PC-9 (cell line): ENCODE data around the gene PAX8. TPM values are rescaled to one million over a fixed set of nuclear protein-coding genes. Genes with fewer than 3 reads are reported as not detected.
A peak's percentile ranks its signal among the peaks of the same experiment; 100 is the strongest.
"Not testable (repeated sequence)": the region's sequence is repeated elsewhere in the genome, so short reads cannot be mapped to it uniquely, and the experiment has no call there.

Experiments used
- BruUV-seq: library from RNA; stranded (reverse); fragments of 400-500 nt; replicated peaks from 2 replicates; lab custom pipeline; 2021; lab: Mats Ljungman, UMichigan
- CTCF ChIA-PET: fragments of 300-600 bp; sonication (Branson Sonifier 250); formaldehyde crosslinking; loops from one replicate; lab custom pipeline; 2022; ENCODE audit warnings: antibody characterized with exemption; lab: Charles Lee
- POLR2A ChIA-PET: fragments of 300-600 bp; sonication (Branson Sonifier 250); formaldehyde crosslinking; loops from one replicate; lab custom pipeline; 2022; ENCODE audit warnings: antibody characterized with exemption; ENCODE audit not compliant: unreplicated experiment; lab: Charles Lee
- DNase-seq, 2 experiments: peaks; one replicate each; pipeline versions ENCODE4 v3.0.0 to v3.0.0-alpha.2; 2015 to 2022; ENCODE audit warnings: mixed read lengths in 1 of 2
- H2AFZ ChIP-seq: fragments of 200-600 bp; sonication (generic); 2 replicates; pipeline ENCODE4 v1.8.1; 2017; ENCODE audit warnings: antibody characterized with exemption
- H3F3A ChIP-seq: fragments of 200-600 bp; sonication (generic); 2 replicates; pipeline ENCODE4 v1.8.1; 2017; ENCODE audit warnings: antibody characterized with exemption, mild to moderate bottlenecking, low read depth; ENCODE audit not compliant: insufficient read depth
- H3K27ac ChIP-seq: fragments of 200-600 bp; sonication (generic); 2 replicates; pipeline ENCODE4 v1.6.1; 2016; ENCODE audit warnings: mixed run types
- H3K27me3 ChIP-seq: fragments of 200-600 bp; sonication (generic); 2 replicates; pipeline ENCODE4 v1.6.1; 2016; ENCODE audit warnings: low read depth, mixed run types; ENCODE audit not compliant: insufficient read depth
- H3K36me3 ChIP-seq: fragments of 200-600 bp; sonication (generic); 2 replicates; pipeline ENCODE4 v1.6.1; 2016; ENCODE audit warnings: low read depth, mixed run types
- H3K4me1 ChIP-seq: fragments of 200-600 bp; sonication (generic); replicated peaks from 2 replicates; pipeline ENCODE4 v1.6.1; 2016; ENCODE audit warnings: mixed run types; ENCODE audit not compliant: insufficient read depth
- H3K4me2 ChIP-seq: fragments of 200-600 bp; sonication (generic); 2 replicates; pipeline ENCODE4 v1.6.1; 2017; ENCODE audit warnings: mixed run types
- H3K4me3 ChIP-seq: fragments of 200-600 bp; sonication (generic); 2 replicates; pipeline ENCODE4 v1.6.1; 2016; ENCODE audit warnings: mixed run types
- H3K79me2 ChIP-seq: fragments of 200-600 bp; sonication (generic); 2 replicates; pipeline ENCODE4 v1.6.1; 2017; ENCODE audit warnings: low read depth, mixed run types
- H3K9me2 ChIP-seq: fragments of 200-600 bp; sonication (generic); 2 replicates; pipeline ENCODE4 v1.8.1; 2017; ENCODE audit warnings: mild to moderate bottlenecking; ENCODE audit not compliant: insufficient read depth
- H3K9me3 ChIP-seq: fragments of 200-600 bp; sonication (generic); 2 replicates; pipeline ENCODE4 v1.8.1; 2016; ENCODE audit warnings: low read depth; ENCODE audit not compliant: insufficient read depth
- H4K20me1 ChIP-seq: fragments of 200-600 bp; sonication (generic); 2 replicates; pipeline ENCODE4 v1.8.1; 2017; ENCODE audit not compliant: insufficient read depth
- EZH2 ChIP-seq: fragments of 200-600 bp; sonication (generic); IDR thresholded peaks from 2 replicates; pipeline ENCODE4 v1.8.0; 2017; ENCODE audit warnings: antibody characterized with exemption, low read depth
- intact Hi-C: fragments of 100-400 bp; cut with micrococcal nuclease; formaldehyde crosslinking; loops from one replicate; pipeline ENCODE4 v1.10.0; 2022; ENCODE audit not compliant: unreplicated experiment
- total RNA-seq: library from RNA; stranded (reverse); gene quantifications from 2 replicates; pipeline ENCODE4 v1.2.3, GENCODE V29; 2021
- TF ChIP-seq, protein P1 (sequence below): fragments of 200-600 bp; sonication (generic); conservative IDR thresholded peaks from 2 replicates; pipeline ENCODE4 v1.6.1; 2017; ENCODE audit warnings: mixed run types, antibody characterized with exemption, mild to moderate bottlenecking, moderate library complexity

Gene PAX8
- total RNA-seq, 1 experiment from 2014 or later: 5.8 TPM

DNA sequence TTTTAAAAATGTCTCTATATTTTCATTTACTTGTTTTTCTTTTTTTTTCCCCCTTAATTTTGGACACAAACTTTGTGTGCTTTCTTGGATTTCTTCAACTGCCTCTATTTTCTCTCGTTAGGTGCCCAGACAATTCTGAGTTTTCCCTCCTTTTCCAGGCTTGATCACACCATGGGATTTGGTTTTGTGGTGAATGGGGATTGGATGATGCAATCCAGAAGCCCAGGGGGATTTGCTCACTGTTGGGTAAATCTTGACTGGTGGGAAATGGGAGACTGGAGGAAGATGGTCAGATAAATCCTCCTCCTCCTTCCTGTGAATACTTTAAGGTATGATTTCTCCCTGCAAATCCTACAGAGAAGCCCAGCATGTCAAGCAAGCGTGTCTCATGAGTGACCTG is 19.5 kb upstream of the PAX8 start:
- intact Hi-C loops: no loop called here
- no peak overlapping the region for H3K4me2 ChIP-seq
- no peaks in the 10 kb centered on the region for H3F3A ChIP-seq
- no peak overlapping the region for H2AFZ ChIP-seq
- TF ChIP-seq EZH2: no peak
- TF ChIP-seq, protein P1, sequence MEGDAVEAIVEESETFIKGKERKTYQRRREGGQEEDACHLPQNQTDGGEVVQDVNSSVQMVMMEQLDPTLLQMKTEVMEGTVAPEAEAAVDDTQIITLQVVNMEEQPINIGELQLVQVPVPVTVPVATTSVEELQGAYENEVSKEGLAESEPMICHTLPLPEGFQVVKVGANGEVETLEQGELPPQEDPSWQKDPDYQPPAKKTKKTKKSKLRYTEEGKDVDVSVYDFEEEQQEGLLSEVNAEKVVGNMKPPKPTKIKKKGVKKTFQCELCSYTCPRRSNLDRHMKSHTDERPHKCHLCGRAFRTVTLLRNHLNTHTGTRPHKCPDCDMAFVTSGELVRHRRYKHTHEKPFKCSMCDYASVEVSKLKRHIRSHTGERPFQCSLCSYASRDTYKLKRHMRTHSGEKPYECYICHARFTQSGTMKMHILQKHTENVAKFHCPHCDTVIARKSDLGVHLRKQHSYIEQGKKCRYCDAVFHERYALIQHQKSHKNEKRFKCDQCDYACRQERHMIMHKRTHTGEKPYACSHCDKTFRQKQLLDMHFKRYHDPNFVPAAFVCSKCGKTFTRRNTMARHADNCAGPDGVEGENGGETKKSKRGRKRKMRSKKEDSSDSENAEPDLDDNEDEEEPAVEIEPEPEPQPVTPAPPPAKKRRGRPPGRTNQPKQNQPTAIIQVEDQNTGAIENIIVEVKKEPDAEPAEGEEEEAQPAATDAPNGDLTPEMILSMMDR: no peak
- CTCF ChIA-PET: no interaction called here
- no TSS peak for BruUV-seq
- H3K4me1 ChIP-seq: 0 out of 2 replicates have a peak, but pooled peaks cover 7% of the 10 kb centered on the region
- DNase-seq: no peak
- H3K27me3 ChIP-seq: no peaks in the 10 kb centered on the region
- H4K20me1 ChIP-seq: no peaks in the 10 kb centered on the region
- no peak overlapping the region for H3K27ac ChIP-seq
- no peak overlapping the region for H3K4me3 ChIP-seq
- H3K36me3 ChIP-seq: no peaks in the 10 kb centered on the region
- H3K9me2 ChIP-seq: no peaks in the 10 kb centered on the region
- POLR2A ChIA-PET: interaction anchor here (0.7 kb wide), 1 partner anchor 93 kb away, joined by 3 read pairs; no protein-coding TSS in a partner anchor
- H3K79me2 ChIP-seq: no peaks in the 10 kb centered on the region
- no peaks in the 10 kb centered on the region for H3K9me3 ChIP-seq

DNA sequence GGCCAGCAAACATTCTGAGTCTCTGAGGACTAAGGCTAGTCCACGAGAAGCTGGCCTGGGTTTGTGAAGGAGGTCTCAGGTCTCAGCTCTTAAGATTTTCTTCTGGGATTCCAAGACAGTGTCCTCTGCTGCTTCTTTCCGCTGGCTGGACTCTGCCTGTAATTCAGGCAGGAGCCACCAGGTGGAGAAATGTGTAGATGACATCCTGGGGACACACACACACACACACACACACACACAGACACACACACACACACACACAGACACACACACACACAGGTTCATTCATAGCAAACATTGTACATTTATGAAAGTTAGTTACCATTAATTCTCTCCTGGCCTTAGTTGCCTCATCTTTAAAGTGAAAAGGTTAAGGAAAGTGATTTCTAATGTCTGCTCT is 18.9 kb upstream of the PAX8 start:
- H3F3A ChIP-seq, CTCF ChIA-PET, H3K36me3 ChIP-seq, H3K9me3 ChIP-seq, H3K27ac ChIP-seq, H3K79me2 ChIP-seq, H3K4me1 ChIP-seq, DNase-seq, intact Hi-C loops, H3K27me3 ChIP-seq, BruUV-seq, H3K4me2 ChIP-seq, H3K4me3 ChIP-seq, H3K9me2 ChIP-seq, H4K20me1 ChIP-seq, H2AFZ ChIP-seq: not testable (repeated sequence)
- TF ChIP-seq, protein P1: peak; percentile 44
- POLR2A ChIA-PET: interaction anchor here (0.7 kb wide), 1 partner anchor 93 kb away, joined by 3 read pairs; no protein-coding TSS in a partner anchor

DNA sequence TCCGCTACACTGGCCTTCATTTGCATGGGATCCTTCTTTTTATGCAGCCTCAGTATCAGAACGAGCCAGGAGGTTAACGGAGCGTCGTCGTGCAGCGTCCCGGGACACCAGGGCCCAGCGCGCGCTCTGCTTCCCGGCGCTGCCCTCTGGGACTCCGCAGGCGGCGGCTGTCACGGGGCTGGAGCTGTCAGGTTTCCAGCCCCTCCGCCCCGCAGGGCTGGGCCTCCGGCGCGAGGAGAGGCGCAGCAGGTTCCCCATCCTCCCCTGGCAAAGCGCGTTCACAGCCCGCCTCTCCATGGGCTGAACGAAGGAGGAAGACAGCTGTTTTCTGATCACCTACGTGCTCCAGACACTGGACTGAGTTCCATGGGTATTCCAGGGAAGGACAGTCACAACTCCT is 12.5 kb upstream of the PAX8 start:
- no peak overlapping the region for H3K27ac ChIP-seq
- DNase-seq: no peak
- CTCF ChIA-PET: no interaction called here
- POLR2A ChIA-PET: no interaction called here
- H3K9me2 ChIP-seq: no peaks in the 10 kb centered on the region
- intact Hi-C loops: no loop called here
- no peaks in the 10 kb centered on the region for H4K20me1 ChIP-seq
- no peaks in the 10 kb centered on the region for H3K36me3 ChIP-seq
- no peaks in the 10 kb centered on the region for H3K79me2 ChIP-seq
- no peak overlapping the region for H2AFZ ChIP-seq
- H3F3A ChIP-seq: peaks cover 8% of the 10 kb centered on the region
- BruUV-seq: no TSS peak
- H3K9me3 ChIP-seq: no peaks in the 10 kb centered on the region
- no peak overlapping the region for H3K4me2 ChIP-seq
- no peak overlapping the region for H3K4me3 ChIP-seq
- H3K27me3 ChIP-seq: no peaks in the 10 kb centered on the region
- H3K4me1 ChIP-seq: peaks cover 42% of the 10 kb centered on the region
- TF ChIP-seq, protein P1: no peak
- TF ChIP-seq EZH2: no peak

DNA sequence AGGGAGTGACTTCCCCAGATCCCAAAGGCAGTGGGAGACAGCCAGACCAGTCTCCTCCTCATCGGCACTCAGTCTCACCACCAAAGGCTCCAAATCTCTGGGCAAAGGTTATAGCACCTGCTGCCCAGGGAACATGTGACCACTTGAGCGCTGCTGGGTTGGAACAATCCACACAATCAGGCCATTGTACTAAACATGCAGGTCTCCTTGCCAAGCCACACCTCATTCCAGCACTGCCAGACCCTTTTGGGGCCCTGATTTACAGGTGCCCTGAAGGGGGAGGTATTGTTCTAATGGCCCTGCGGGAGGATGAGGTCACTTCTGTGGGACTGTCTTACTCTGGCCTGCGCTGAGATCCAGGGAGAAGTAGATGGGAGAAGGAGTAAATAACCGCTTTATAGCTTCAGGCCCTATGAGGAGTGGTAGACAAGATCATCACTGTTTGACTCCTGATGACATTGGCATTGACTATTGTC is 10.0 kb upstream of the PAX8 start:
- DNase-seq: peak; percentile 80 to 94
- POLR2A ChIA-PET, H4K20me1 ChIP-seq, BruUV-seq, H3K4me3 ChIP-seq, H3K9me2 ChIP-seq, H2AFZ ChIP-seq, H3K79me2 ChIP-seq, H3K27me3 ChIP-seq, H3K36me3 ChIP-seq, H3K9me3 ChIP-seq: not testable (repeated sequence)
- intact Hi-C loops: loop anchor here (5.0 kb wide), 1 partner anchor 646 kb away; no protein-coding TSS in a partner anchor
- H3K4me2 ChIP-seq: peak overlapping the region; percentile 25
- peaks cover 59% of the 10 kb centered on the region for H3K4me1 ChIP-seq
- peaks cover 25% of the 10 kb centered on the region for H3F3A ChIP-seq
- H3K27ac ChIP-seq: peak overlapping the region; percentile 83
- CTCF ChIA-PET: interaction anchor here (0.6 kb wide), 1 partner anchor 44 kb away, joined by 6 read pairs; no protein-coding TSS in a partner anchor

DNA sequence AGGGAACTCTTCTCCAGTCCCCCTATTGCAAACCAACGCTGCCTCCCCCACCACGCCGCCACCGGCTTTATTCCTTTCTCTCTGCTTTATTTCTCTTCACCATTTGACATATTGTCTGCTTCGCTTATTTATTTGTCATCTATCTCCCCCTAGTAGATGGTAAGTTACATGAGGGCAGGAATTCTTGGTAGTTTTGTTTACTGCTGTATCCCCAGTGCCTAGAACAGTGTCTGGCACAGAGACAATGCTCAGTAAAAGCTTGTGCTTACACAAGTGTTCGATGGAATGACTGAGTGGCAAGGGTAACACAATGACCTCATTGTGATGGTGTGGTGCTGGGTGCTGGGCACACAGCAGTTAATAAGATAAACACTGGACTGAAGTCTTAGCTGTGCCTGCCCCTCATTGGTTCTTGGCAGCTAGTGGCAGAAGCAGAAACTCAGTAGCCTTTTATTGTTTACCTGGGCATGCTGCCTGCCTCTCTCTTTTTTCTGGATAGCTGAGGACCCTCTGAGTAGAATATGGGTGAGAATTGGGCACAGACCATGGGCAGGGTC is 9.5 kb upstream of the PAX8 start:
- H3K9me3 ChIP-seq, CTCF ChIA-PET, H2AFZ ChIP-seq, H3K4me3 ChIP-seq, H3K27me3 ChIP-seq, H3K79me2 ChIP-seq, H3K9me2 ChIP-seq, H4K20me1 ChIP-seq, H3K36me3 ChIP-seq, POLR2A ChIA-PET: not testable (repeated sequence)
- Histone ChIP-seq H3K4me2 (peak overlapping the region; percentile 25), H3F3A (peaks cover 30% of the 10 kb centered on the region), H3K27ac (peak overlapping the region; percentile 83), H3K4me1 (peaks cover 64% of the 10 kb centered on the region)
- TSS peak; percentile 64 for BruUV-seq
- intact Hi-C loops: loop anchor here (5.0 kb wide), 1 partner anchor 646 kb away; no protein-coding TSS in a partner anchor
- DNase-seq: peak in 1 of 2 experiments; percentile 50
